SK-N-SH (cell line): ENCODE results near the gene TUBB4A.

Experiments used
- CTCF ChIP-seq: fragments of 200-600 bp; sonication (generic); IDR thresholded peaks from 2 replicates; pipeline ENCODE4 v1.6.1; 2017; ENCODE audit warnings: antibody characterized with exemption, mild to moderate bottlenecking, moderate library complexity
- GABPA ChIP-seq: IDR thresholded peaks from 2 replicates; pipeline ENCODE4 v1.4.0; 2012; ENCODE audit warnings: low read depth, mild to moderate bottlenecking
- JUND ChIP-seq: IDR thresholded peaks from 2 replicates; pipeline ENCODE4 v1.4.0; 2012
- RAD21 ChIP-seq: IDR thresholded peaks from 2 replicates; pipeline ENCODE4 v1.6.1; 2012; ENCODE audit warnings: mild to moderate bottlenecking, low read length
- RCOR1 ChIP-seq: fragments of 150-350 bp; IDR thresholded peaks from 2 replicates; pipeline ENCODE4 v1.6.1; 2017; ENCODE audit warnings: antibody characterized with exemption, low read length
- REST ChIP-seq: IDR thresholded peaks from 2 replicates; pipeline ENCODE4 v1.6.1; 2012; ENCODE audit warnings: mild to moderate bottlenecking, low read depth, low read length, moderate library complexity
- TAF1 ChIP-seq: IDR thresholded peaks from 2 replicates; pipeline ENCODE4 v1.6.1; 2012; ENCODE audit warnings: low read depth, mild to moderate bottlenecking, low read length, moderate library complexity, borderline replicate concordance
- TEAD4 ChIP-seq: IDR thresholded peaks from 2 replicates; pipeline ENCODE4 v1.4.0; 2012; ENCODE audit warnings: mild to moderate bottlenecking, borderline replicate concordance; ENCODE audit not compliant: insufficient read depth

- TF ChIP-seq REST (no peak), CTCF (no peak), JUND (no peak), RAD21 (no peak), TAF1 (no peak), GABPA (no peak), TEAD4 (no peak), RCOR1 (no peak)
Measured at GRCh38 chr19:6464070-6464873, 37.8 kb downstream of the TUBB4A start, which contains the start of gene CRB3.
